Measurements from ENCODE around the gene ACAD9.

GRCh38 chr3:128867200-128868125, 12.0 kb upstream of the ACAD9 start:
- TF ChIP-seq CTCF (IDR thresholded peaks at IDR 0.05; ENCODE audit: low read depth, low read length): no peak
- no peak for TF ChIP-seq POLR2A (IDR thresholded peaks at IDR 0.05; ENCODE audit: extremely low read depth, insufficient read length)
- no peak for TF ChIP-seq MAX (IDR thresholded peaks at IDR 0.05; ENCODE audit: low read depth, low read length)

Measured in NB4 (cell line).